Measurements from ENCODE around the gene LMF1.

Gene LMF1

DNA sequence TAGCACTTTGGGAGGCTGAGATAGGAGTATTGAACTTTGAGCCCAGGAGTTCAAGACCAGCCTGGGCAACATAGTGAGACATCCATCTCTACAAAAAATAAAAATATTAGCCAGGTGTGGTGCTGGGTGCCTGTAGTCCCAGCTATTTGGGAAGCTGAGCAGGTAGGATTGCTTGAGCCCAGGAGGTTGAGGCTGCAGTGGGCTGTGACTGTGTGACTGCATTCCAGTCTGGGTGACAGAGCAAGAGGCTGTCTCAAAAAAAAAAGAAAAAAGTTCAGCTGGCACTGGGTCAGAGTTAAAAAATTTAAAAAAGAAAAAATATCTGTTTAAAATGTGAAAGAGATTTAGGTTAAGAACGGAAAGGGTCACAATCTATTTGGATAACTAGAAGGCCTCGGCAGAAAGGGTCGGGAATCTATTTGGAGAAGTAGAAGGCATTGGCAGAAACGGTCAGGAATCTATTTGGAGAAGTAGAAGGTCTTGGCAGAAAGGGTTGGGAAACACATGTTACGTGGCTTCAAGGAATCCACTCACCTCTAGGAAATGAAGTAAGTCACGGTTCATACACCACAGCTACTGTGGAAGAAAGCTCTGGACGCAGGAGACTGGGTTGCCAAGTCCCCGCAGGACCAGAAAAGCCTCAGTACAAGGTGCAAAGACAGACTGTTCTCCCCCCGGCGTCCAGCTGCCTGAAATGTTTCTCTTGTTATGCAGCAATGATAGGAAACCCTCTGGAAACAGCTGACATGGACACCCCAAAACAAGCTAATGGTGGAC, 25.3 kb downstream of the LMF1 start:
- no peak for DNase-seq

DNA sequence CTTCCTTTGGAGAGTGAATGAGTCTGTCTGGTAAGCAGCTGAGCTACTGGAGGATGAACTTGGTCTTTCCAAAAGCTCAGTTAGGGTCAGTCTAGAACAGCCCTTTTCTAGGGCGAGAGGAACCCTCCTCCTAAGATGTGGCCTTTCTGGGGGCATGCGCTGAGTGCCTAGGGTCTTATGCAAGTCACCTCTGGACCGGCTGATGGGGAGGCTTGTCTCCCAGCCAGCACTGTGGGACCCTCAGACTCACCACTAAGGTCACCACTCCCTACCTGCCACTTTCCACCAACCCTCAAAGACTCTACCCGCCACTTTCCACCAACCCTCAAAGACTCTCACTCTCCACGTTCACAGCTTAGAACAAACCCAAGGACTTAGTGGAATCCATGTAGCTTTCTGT, 26.8 kb downstream of the LMF1 start:
- DNase-seq = no peak

DNA sequence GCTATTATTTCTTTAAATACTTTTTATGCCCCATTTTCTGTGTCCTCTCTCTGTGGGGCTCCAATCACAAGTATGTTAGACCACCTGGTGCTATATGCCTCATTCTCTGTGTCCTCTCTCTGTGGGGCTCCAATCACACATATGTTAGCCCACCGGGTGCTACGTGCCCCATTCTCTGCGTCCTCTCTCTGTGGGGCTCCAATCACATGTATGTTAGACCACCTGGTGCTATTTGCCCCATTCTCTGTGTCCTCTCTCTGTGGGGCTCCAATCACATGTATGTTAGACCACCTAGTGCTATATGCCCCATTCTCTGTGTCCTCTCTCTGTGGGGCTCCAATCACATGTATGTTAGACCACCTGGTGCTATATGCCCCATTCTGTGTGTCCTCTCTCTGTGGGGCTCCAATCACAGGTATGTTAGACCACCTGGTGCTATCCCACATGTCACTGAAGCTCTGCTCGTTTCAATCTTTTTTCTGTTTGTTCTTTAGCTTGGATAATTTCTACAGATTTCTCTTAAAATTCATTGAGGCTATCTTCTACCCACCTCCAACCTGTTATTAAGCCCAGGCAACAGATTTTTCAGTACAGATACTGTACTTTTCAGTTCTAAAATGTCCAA, 28.2 kb downstream of the LMF1 start:
- no peak for DNase-seq

DNA sequence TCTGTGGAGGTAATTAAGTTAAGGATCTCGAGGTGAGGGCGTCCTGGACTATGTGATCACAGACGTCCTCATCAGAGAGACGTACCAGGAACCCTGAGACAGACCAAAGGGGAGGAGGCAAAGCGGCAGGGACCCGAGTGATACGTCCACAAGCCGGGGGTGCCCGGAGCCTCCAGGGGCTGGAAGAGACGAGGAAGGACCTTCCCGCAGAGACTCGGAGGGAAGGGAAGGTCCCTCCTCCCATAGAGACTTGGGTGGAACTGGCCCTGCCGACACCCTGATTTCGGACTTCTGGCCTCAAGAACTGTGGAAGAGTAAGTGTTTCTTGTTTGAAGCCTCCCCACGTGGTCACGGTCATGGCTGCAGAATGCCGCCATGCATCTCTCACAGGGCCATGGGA, 30.8 kb downstream of the LMF1 start:
- no peak for DNase-seq

DNA sequence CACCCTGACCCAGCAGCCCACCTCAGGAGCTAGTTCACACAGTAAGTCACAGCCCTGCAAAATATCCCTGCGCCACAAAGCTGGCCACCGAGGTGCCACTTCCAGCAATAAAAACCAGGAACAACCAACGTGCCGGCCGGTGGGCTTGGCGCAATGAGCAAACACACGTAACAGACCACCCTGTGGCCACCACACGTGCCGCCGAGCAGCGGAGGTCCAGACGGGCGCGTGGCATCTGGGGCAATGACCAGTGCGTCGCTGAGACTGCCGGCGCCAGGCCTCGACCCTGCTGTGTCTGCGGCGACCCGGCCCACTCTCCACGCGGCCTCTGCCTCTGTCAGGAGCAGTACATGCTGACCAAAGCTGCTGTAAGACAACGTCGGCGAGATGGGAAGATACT, 31.5 kb downstream of the LMF1 start:
- no peak for DNase-seq

DNA sequence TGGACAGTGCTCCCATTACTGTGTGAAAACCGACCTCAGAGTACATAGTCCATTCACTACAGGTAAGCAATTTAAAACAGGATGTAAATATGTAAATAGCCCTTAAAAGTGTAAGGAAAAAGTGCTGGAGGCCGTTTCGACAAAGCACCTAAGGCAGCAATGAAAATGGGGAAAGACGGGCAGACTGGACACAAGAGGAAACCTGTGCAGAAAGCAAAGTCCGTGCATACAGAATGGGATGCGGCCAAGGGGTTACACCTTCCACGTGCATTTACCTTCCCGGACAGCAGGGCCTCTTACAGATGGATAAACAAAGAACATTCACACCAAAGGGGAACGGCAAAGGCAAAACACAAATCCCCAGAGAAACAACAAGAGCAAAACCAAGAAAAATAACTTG, 32.0 kb downstream of the LMF1 start:
- no peak for DNase-seq

DNA sequence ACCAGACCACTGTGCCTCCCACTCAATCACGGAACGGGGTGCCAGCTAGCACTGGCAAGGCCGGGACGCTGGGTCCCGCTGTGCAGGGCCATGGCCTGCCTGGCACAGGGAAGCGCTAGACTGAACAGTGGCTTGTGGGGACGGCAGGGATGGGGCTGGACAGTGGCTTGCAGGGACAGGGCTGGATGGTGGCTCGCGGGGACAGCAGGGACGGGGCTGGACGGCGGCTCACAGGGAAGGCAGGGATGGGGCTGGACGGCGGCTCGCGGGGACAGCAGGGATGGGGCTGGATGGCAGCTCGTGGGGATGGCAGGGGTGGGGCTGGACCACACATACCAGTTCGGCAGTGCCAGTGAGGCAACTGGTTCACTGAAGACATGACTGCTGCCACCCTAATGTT, 32.6 kb downstream of the LMF1 start:
- DNase-seq = no peak

DNA sequence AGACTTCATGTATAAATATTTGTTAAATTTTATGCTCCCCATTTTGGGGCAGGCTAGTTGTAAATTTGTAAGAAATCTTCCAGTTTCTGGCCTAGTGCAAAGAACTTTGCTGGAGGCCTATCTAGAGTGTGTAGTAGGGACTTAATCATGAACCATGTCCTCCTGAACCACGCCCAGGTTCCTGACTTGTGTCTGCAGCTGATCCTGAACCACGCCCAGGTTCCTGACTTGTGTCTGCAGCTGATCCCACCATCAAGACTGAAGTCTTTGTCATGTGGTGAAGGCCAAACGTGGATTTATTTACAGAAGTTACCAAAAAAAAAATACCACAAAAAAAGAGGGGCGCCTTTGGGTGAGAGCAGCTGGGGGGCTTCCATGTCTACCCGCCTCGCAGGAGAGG, 33.1 kb downstream of the LMF1 start:
- DNase-seq = no peak

DNA sequence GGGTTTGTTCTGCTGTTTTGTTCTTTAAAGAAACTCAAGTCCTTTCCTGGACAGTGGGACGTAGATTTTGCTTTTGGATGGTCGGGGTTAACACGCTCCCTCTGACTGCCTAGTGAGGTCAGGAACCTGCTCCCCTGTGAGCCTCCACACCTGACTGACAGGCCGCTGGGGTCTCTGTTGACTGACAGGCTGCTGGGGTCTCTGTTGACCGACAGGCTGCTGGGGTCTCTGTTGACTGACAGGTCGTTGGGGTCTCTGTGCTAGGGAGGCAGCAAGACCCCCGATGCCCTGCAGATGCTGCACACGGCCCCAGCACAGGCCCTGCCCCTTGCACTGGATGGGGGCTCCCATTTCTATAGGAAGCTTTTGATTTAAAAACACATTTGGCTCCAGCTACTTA, 33.5 kb downstream of the LMF1 start:
- no peak for DNase-seq

DNA sequence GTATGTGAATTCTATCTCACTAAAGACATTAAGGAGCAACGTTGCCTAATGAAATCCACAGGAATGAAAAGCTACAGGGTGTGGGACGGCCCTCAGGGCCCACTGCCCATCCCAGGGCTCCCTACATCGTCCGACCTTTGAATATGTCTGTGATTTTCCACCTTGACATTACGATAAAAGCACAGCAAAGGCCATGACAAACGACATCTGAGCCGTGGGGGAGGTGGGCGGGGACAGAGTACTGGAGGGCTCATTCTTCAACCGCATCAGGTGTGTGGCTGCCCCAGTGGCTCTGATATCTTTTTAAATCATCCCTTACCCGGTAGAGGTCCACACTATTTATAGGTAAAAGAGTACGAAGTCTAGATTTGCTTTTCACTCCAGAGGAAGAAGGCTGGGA, 35.1 kb downstream of the LMF1 start:
- DNase-seq = no peak

DNA sequence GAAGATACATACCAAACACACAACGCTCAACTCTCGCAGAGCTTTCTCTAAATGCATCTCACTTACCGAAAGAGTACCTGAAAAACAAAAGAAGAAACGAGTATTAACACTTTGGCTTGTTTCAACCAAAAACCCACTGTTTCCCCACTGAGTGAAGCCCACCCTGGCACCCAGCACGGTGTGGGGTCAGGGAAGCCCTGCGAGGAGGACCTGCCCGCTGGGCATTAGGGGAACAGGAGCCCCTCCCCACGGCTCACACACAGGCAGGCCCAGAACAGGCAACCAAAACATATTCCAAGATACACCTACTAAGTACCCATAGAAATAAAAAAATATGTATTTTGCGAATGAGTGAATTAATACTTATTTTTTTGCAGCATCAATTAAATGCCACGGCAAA, 36.6 kb downstream of the LMF1 start:
- no peak for DNase-seq

DNA sequence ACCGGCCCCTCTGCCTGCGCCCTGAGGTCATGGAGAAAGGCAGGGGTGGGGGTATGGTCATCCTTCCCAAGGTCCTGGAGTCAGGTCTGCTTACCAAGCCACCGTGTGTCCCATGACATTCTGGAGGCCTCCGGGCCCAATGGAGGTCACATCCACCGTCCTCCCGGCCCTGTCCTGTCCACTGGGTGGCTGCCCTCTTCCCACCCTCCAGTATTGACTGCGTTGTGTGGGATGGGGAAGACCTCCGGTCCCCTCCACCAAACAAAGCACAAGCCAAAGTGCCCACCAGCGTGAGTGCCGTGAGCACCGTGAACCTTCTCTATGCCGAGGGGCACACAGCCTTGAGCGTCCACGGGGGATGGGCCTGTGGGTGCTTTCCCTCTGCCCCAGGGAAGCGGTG, 37.2 kb downstream of the LMF1 start:
- DNase-seq = no peak

DNA sequence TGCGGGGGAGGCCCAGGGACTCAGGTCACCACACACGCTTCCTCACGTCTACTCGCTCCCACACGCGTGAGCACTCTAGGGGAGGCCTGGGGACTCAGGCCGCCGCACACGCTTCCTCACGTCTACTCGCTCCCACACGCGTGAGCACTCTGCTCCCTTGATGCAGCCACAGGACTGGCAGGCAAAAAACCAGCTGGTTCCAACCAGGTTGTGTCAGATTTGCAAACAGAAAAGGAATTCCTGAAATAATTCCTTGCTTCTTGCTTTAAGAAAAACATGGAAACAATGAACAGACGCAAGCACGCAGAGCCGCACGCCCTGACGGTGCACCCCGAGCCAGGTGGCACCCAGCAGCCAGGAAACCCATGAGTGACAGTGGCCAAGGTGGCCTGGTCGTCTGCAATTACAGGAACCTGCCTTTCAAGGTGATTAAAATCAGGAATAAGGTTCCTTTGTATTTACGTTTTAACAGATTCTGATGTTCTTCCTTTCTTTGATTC, 37.9 kb downstream of the LMF1 start:
- no peak for DNase-seq

DNA sequence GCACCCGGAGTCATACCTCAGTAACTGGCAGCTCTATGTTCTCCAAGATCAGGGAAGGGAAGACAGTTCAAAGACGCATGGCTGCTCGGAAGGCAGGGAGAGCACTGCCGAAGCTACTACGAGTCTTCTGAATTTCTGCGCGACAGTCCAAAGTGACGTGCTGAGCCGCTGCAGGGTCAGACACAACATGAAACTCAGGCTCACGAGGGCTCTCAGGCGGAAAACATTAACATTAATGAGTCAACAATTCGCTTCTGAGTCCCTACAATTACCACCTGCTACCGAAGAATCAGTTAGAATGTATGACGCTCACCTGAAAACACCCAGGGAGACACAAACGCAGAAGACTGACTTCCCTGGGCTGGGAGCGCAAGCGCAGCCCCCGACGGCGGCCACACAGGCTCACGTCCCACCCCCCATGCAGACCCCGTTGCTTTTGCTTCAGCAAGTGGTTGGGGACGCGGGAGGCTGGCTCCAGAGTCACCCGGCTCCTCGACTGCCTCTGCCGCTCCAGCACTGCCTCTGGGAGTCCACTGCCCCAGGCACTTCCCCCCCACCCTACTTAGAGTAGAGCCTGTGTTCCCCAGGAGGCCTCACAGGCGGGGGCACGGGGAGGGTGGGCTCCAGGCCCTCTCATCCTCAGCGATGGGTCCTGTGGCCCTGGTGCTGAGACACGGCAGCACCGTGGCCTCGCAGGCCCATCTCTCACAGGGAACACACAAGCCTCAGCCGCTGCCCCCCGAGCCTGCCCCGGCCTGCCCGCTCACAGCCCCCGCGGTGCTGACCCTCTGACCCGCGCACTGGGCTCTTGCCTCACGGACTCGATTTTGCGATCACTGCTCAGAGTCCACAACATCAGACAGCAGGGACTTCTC, 38.9 kb downstream of the LMF1 start:
- no peak for DNase-seq

DNA sequence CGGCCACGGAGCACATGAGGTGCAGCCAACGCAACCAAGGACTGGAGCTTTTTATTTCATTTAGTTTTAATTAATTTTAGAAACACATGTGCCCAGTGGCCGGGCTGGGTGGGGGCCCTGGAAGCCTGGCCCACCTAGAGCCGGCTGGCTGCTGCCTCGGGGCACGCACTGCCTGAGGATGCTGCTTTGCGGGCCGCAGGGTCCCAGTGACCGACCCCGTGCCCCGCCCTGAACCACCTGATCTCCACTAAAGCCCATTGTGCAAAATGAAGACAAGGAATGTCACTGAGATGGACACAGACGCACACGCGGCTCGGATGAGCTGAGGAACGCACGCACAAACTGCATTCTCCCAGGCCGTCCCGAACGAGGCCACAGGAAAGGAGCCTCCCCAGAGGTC, 39.6 kb downstream of the LMF1 start:
- DNase-seq = no peak

DNA sequence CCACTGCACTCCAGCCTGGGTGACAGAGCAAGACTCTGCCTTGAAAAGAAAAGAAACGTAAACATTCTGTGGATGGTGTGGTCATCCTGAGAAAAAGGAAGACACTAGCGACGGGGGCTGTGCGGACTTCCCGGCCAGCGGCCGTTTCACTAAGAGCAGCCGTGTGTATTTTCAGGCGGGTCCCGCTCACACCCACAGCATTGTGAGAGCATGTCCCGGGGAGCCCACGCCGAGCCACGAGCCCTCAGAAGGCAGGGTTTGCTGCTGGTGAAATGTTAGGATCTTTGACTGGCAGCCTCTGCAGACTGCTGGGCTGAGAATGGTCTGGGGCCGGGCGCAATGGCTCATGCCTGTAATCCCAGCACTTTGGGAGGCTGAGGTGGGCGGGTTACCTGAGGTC, 40.3 kb downstream of the LMF1 start:
- DNase-seq = no peak

DNA sequence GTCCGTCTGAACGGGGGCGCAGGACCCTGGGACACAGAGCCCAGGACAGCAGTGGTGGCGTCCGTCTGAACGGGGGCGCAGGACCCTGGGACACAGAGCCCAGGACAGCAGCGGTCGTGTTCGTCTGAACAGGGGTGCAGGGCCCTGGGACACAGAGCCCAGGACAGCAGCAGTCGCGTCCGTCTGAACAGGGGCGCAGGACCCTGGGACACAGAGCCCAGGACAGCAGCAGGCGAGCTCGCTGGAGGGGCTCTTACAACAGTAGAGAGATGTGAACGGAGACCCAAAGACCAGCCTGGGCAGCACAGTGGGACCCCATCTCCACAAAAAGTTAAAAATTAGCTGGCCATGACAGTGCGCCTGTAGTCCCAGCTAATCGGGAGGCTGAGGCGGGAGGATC, 40.7 kb downstream of the LMF1 start:
- DNase-seq = no peak

DNA sequence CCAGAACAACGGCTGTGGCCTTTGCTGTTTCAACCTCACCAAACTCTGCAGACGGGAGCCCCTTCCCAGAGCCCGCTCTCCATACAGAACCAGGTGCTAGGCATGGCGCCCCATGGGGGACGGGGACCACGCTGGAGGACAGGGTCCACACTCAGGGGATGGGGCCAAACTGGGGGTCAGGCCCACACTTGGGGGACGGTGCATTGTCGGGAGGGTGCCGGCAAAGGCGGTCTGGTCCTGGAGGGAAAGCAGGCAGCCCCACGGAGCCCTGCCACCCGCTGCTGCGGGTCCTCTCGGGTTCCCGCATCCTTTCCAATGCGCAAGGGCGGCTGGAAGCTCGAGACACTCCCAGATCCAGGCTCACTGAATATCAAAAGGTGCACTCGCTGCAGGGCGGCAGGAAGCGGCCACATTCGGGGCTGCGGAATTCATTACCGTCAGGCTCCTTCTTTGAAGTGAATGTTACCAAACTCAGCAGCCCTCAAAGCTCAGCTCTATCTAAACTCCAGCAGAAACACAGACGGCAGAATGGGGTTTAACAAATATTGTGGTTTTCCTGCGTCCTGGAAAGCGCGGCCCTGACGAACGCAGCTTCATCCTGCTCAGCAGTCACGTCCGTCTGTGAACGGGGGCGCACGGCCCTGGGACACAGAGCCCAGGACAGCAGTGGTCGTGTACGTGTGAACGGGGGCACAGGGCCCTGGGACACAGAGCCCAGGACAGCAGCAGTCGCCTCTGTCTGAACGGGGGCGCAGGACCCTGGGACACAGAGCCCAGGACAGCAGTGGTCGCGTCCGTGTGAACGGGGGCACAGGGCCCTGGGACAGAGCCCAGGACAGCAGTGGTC, 41.3 kb downstream of the LMF1 start:
- no peak for DNase-seq

DNA sequence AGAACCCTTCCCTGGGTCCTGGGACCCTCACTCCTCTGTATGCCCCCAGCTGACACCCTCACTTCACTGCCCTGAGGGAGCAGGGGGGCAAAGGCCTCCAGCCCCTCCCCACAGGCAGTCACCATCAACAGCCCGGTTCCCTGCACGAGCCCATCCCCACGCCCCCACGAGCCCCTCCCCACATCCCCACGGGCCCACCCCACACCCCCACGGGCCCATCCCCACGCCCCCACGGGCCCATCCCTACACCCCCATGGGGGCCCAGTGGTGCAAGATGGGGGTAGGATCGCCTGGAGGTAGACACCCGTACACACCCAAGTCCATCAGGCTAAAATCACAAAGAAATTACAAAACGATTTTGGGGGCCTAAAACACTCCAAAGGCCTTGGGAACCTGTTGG, 42.3 kb downstream of the LMF1 start:
- DNase-seq = no peak

DNA sequence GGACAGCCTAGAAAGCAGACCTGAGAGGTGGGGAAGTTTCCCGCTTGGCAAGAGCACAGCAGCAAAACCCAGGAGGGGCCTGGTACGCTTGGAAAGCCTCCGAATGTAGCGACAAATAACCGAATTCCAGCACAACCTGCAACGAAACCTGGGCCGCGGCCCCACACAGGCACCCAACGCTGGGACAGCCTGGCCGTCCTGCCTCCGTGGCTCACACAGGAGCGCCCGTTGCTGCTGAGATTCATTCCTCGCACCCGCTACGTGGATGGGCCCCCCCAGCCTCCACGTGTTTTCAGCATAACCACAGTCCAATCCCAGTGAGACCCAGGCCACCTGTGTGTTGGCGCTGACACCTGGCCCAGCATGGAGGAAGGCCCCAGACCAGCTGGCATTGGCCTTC, 42.9 kb downstream of the LMF1 start:
- no peak for DNase-seq

DNA sequence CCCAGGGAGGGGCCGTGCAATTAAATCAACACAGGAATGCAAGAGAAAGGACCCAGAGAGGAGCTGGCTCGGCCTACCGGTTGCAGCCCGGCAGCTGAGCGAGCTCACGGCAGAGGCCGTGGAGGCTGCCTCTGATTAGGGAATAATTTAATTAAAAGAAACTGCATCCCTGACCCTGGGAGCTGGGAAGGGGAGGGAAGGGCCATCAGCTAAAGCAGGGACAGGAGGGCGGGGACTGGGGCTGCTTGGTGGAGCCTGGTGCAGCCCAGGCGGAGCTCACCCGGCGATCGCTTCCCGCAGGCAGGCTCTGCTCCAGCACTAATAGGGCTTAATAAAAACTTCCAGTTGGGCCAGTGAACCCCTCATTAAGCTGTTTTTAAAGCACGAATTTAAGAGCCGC, 43.4 kb downstream of the LMF1 start:
- DNase-seq = no peak

DNA sequence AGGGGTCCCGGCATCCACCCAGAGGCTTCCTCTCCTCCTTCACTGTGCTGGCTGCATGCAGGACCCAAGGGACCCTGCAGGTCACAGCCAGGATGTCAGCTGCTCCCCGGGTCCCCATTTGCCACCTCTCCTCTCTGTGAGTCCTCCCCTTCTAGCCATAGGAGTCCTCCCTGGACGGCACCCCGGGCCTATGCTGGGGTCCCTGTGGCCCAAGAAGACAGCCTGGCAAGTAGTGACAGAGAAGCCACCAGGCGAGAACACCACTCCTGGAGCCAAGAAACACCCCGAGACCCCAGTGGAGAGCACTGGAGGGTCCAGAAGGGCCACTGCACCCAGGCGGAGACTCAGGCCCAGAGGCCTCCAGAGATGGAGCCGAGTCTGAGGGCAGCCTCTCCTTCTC, 44.1 kb downstream of the LMF1 start:
- no peak for DNase-seq

DNA sequence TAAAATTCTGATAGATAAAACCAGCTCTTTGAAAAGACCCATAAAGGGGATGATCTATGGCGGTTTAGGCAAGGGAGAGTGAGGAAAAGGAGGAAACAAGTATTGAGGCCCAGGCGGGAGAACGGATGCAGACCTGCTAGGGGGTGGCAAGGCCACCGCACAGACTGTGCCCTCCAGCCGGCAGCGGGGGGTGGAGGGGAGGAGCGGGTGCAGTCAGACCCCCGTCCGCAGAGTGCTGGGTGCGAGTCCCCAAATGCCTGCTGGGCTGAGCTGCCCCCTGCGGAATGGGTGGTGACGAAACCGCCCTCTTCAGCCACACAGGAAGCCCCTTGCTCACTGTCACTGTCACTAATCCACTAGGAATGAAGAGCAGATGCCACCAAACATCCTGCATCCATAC, 46.0 kb downstream of the LMF1 start:
- no peak for DNase-seq

All from midbrain (tissue), 1 donor.